Stimulated activated naive CD8-positive, alpha-beta T cell treated with anti-CD3 and anti-CD28 coated beads, Interleukin-15, Interleukin-2, amounts not matched to agents 100 U/mL and 50 U/mL, for 24 hours (primary cell): ENCODE data around the gene PAK6.

Source experiments
- ATAC-seq: fragments of 150-1000 bp; cut with Tn5 transposase; one replicate; pipeline ENCODE4 v1.10.0; 2021
- DNase-seq: peaks from one replicate; pipeline ENCODE4 v3.0.0; 2021

The PAK6 gene

GRCh38 chr15:40255033-40255432 lies 16.2 kb downstream of the PAK6 start:
- ATAC-seq: no peak
- DNase-seq: no peak

GRCh38 chr15:40256638-40257235 lies 17.9 kb downstream of the PAK6 start:
- no peak for DNase-seq
- peak; percentile 55 for ATAC-seq

- no peak for DNase-seq
Observed at GRCh38 chr15:40257656-40258450, 19.0 kb downstream of the PAK6 start.

GRCh38 chr15:40258544-40258943 lies 19.7 kb downstream of the PAK6 start:
- no peak for ATAC-seq

More at GRCh38 chr15:40257656-40258450, 19.0 kb downstream of the PAK6 start:
- no peak for ATAC-seq

GRCh38 chr15:40259021-40259420 lies 20.2 kb downstream of the PAK6 start:
- DNase-seq (no peak), ATAC-seq (no peak)

More at GRCh38 chr15:40258544-40258943, 19.7 kb downstream of the PAK6 start:
- DNase-seq: no peak

- ATAC-seq (no peak), DNase-seq (no peak)
Observed at GRCh38 chr15:40263024-40263754, 24.3 kb downstream of the PAK6 start.

- no peak for DNase-seq
- ATAC-seq: no peak
Observed at GRCh38 chr15:40264321-40265153, 25.7 kb downstream of the PAK6 start.

- DNase-seq: no peak
- ATAC-seq: no peak
Observed at GRCh38 chr15:40265355-40265754, 26.5 kb downstream of the PAK6 start.

- no peak for DNase-seq
- no peak for ATAC-seq
Observed at GRCh38 chr15:40265875-40266274, 27.0 kb downstream of the PAK6 start.

GRCh38 chr15:40266828-40267304 lies 28.0 kb downstream of the PAK6 start:
- DNase-seq (no peak), ATAC-seq (no peak)

- DNase-seq (no peak), ATAC-seq (no peak)
Observed at GRCh38 chr15:40267670-40268069, 28.8 kb downstream of the PAK6 start.

- DNase-seq (no peak), ATAC-seq (no peak)
Observed at GRCh38 chr15:40269604-40270003, 30.7 kb downstream of the PAK6 start.

GRCh38 chr15:40270246-40270995 lies 31.6 kb downstream of the PAK6 start:
- DNase-seq (no peak), ATAC-seq (no peak)

GRCh38 chr15:40271685-40272484 lies 33.0 kb downstream of the PAK6 start:
- DNase-seq (no peak), ATAC-seq (no peak)

- no peak for DNase-seq
Observed at GRCh38 chr15:40272485-40273056, 33.7 kb downstream of the PAK6 start.

GRCh38 chr15:40273428-40273827 lies 34.6 kb downstream of the PAK6 start:
- ATAC-seq (no peak), DNase-seq (no peak)

More at GRCh38 chr15:40272485-40273056, 33.7 kb downstream of the PAK6 start:
- ATAC-seq: no peak

- DNase-seq: peak; percentile 92
- ATAC-seq: peak; percentile 55
Observed at GRCh38 chr15:40274350-40275274, 35.7 kb downstream of the PAK6 start.

GRCh38 chr15:40275523-40275922 lies 36.7 kb downstream of the PAK6 start:
- ATAC-seq (no peak), DNase-seq (no peak)

GRCh38 chr15:40275954-40276353 lies 37.1 kb downstream of the PAK6 start:
- ATAC-seq: no peak
- no peak for DNase-seq
